ENCODE data around the gene SNRPB2.

The SNRPB2 gene

DNA sequence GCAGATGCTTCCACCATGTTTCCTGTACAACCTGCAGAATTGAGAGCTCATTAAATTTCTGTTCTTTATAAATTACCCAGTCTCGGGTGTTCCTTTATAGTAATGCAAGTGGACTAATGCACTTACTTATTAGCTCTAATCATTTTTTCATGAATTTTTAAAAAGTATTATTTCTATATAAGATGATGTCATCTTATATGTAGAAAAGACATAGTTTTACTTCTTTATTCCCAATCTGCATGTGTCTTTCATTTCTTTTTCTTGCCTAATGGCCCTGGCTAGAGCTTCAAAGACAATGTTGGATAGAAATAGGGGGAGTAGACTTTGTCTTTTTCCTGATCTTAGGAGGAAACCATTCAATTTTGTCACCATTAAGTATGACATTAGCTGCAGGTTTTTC lies 46.1 kb downstream of the SNRPB2 start:
- H3K4me2 ChIP-seq, result no peak overlapping the region
- no peaks in the 10 kb centered on the region for H4K20me1 ChIP-seq
- 0 out of 2 replicates have a peak, but pooled peaks cover 5% of the 10 kb centered on the region for H3K36me3 ChIP-seq
- no peak overlapping the region for H3K9ac ChIP-seq
- no peak overlapping the region for H3K4me3 ChIP-seq
- H3K4me1 ChIP-seq, result no peaks in the 10 kb centered on the region
- no peaks in the 10 kb centered on the region for H3K27me3 ChIP-seq
- H3K9me3 ChIP-seq, result peaks cover 26% of the 10 kb centered on the region
- no peak overlapping the region for H3K27ac ChIP-seq
- no peak for TF ChIP-seq Cebpa-rat (IDR thresholded peaks at IDR 0.05)

DNA sequence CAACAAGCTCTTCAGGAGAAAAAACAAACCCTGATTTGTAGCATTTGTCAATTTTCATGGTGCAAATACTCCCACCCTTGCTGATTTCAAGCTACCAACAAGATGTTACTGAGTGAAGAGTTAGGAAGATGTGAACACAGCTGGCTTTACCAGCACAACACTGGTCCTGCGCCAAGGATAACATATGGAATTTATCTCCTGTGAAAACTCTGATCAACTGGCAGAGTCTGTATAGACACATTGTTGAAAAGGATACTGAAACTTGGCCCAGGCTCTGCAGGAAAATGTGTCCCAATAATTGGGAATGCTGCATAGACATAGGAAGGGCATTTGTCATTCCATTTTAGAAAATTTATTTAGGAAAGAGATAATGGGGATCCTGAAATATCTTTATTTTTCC lies 47.3 kb downstream of the SNRPB2 start:
- Histone ChIP-seq H3K4me2 (no peak overlapping the region), H3K36me3 (0 out of 2 replicates have a peak, but pooled peaks cover 5% of the 10 kb centered on the region), H3K27me3 (no peaks in the 10 kb centered on the region), H3K27ac (no peak overlapping the region), H3K9ac (no peak overlapping the region), H3K4me3 (no peak overlapping the region), H4K20me1 (no peaks in the 10 kb centered on the region), H3K4me1 (no peaks in the 10 kb centered on the region), H3K9me3 (peaks cover 33% of the 10 kb centered on the region)
- TF ChIP-seq Cebpa-rat (IDR thresholded peaks at IDR 0.05), result no peak

DNA sequence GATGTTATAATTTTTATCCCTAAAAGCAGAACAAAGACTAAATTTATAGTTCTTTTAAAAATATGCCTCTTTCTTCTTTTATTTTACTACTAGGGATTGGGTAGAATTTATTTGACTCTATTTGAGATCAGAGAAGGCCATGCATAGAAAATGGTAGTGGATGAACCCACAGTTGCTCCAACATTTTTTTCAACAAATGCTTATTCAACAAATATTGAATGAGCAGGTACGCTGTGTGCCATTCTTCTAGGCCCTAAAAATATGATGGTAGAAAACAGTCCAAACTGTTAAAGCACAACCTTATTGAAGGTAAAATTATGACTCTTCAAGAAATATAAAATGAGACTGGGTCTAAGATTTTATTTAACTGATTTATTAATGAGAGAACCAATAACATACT lies 48.3 kb downstream of the SNRPB2 start:
- Histone ChIP-seq H3K4me3 (no peak overlapping the region), H3K27me3 (no peaks in the 10 kb centered on the region), H3K27ac (no peak overlapping the region), H3K4me1 (no peaks in the 10 kb centered on the region), H3K36me3 (0 out of 2 replicates have a peak, but pooled peaks cover under 1% of the 10 kb centered on the region), H3K9me3 (peaks cover 35% of the 10 kb centered on the region), H3K4me2 (no peak overlapping the region), H3K9ac (no peak overlapping the region), H4K20me1 (no peaks in the 10 kb centered on the region)
- no peak for TF ChIP-seq Cebpa-rat (IDR thresholded peaks at IDR 0.05)

DNA sequence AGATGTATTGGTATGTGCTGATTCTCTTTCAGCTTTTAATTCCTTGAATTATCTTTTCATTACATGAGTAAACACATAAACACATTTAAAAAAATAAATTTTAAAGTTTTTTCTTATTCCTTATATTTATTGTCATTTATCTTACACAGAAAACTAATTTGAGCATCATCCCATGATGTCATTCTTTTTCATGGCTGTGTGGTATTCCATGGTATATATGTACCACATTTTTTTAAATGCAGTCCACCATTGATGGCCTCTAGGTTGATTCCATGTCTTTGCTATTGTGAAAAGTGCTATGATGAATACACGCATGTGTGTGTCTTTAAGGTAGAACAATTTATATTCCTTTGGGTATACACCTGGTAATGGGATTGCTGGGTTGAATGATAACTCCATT lies 51.7 kb downstream of the SNRPB2 start:
- TF ChIP-seq Cebpa-rat (IDR thresholded peaks at IDR 0.05), result no peak
- Histone ChIP-seq H3K36me3 (no peaks in the 10 kb centered on the region), H3K27ac (no peak overlapping the region), H3K9ac (no peak overlapping the region), H3K27me3 (no peaks in the 10 kb centered on the region), H3K4me3 (no peak overlapping the region), H3K9me3 (peaks cover 19% of the 10 kb centered on the region), H3K4me2 (no peak overlapping the region), H3K4me1 (no peaks in the 10 kb centered on the region), H4K20me1 (no peaks in the 10 kb centered on the region)

DNA sequence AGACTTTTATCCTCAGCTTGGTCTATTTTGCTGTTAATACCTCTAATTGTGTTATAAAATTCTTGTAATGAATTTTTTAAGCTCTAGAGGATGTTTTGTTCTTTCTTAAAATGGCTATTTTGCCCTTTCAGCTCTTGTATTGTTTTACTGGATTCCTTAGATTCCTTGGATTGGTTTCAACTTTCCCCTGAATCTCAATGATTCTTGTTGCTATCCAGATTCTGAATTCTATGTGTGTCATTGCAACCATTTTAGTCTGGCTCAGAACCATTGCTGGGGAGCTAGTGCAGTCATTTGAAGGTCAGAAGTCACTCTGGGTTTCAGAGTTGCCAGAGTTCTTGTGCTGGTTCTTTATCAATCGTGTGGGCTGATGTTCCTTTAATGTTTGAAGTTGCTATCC lies 55.4 kb downstream of the SNRPB2 start:
- Histone ChIP-seq H3K9me3 (peaks cover 32% of the 10 kb centered on the region), H3K4me2 (no peak overlapping the region), H3K27ac (no peak overlapping the region), H3K4me3 (no peak overlapping the region), H3K27me3 (no peaks in the 10 kb centered on the region), H3K36me3 (no peaks in the 10 kb centered on the region), H3K4me1 (no peaks in the 10 kb centered on the region), H4K20me1 (no peaks in the 10 kb centered on the region), H3K9ac (no peak overlapping the region)
- TF ChIP-seq Cebpa-rat (IDR thresholded peaks at IDR 0.05), result no peak
